Hepatic stellate cell (primary cell): ENCODE data around the gene LIMS2.

Source experiments
- DNase-seq: peaks from one replicate; pipeline ENCODE4 v3.0.0; 2011; ENCODE audit warnings: low spot score

LIMS2 gene

GRCh38 chr2:127645395-127646291 is 29.7 kb downstream of the LIMS2 start, which contains the start of gene GPR17:
Gene GPR17, plus strand, starts transcription at chr2:127646153. Its CDS starts 4,583 bp downstream, at chr2:127650736.
- DNase-seq, result no peak

- DNase-seq, result no peak
Observed at GRCh38 chr2:127645026-127645394, 30.3 kb downstream of the LIMS2 start.

- DNase-seq, result no peak
Observed at GRCh38 chr2:127644066-127645025, 31.0 kb downstream of the LIMS2 start.

- DNase-seq, result no peak
Observed at GRCh38 chr2:127643439-127644065, 31.8 kb downstream of the LIMS2 start.

GRCh38 chr2:127642706-127643438 is 32.5 kb downstream of the LIMS2 start:
- no peak for DNase-seq

GRCh38 chr2:127641846-127642507 is 33.4 kb downstream of the LIMS2 start:
- no peak for DNase-seq

- no peak for DNase-seq
Observed at GRCh38 chr2:127641133-127641532, 34.2 kb downstream of the LIMS2 start.

- DNase-seq, result no peak
Observed at GRCh38 chr2:127640082-127641072, 35.0 kb downstream of the LIMS2 start.

- DNase-seq, result no peak
Observed at GRCh38 chr2:127639111-127639474, 36.2 kb downstream of the LIMS2 start.

- DNase-seq, result no peak
Observed at GRCh38 chr2:127638361-127639110, 36.8 kb downstream of the LIMS2 start.

- DNase-seq, result peak; percentile 96
Observed at GRCh38 chr2:127637725-127638252, 37.5 kb downstream of the LIMS2 start.

- no peak for DNase-seq
Observed at GRCh38 chr2:127637236-127637630, 38.1 kb downstream of the LIMS2 start.

- no peak for DNase-seq
Observed at GRCh38 chr2:127636248-127637235, 38.8 kb downstream of the LIMS2 start.

- DNase-seq, result no peak
Observed at GRCh38 chr2:127635380-127636237, 39.7 kb downstream of the LIMS2 start.

- no peak for DNase-seq
Observed at GRCh38 chr2:127634626-127635379, 40.5 kb downstream of the LIMS2 start.
